HL-60 (cell line): ENCODE results near the gene FGF12.

Experiments
- DNase-seq, 2 experiments: peaks; one replicate each; pipeline ENCODE4 v3.0.0-alpha.2; 2010 to 2020; ENCODE audit warnings: low read depth in 1 of 2, low spot score in 1 of 2
- H3K27ac ChIP-seq: fragments of 250-450 bp; sonication (Bioruptor Pico); replicated peaks from 2 replicates; pipeline ENCODE4 v1.5.1; 2020; ENCODE audit warnings: mild to moderate bottlenecking, moderate library complexity
- H3K27me3 ChIP-seq: fragments of 250-450 bp; sonication (Bioruptor Pico); 2 replicates; pipeline ENCODE4 v1.5.1; 2021; ENCODE audit warnings: mild to moderate bottlenecking, moderate library complexity; ENCODE audit not compliant: insufficient read depth, poor library complexity, severe bottlenecking
- H3K4me3 ChIP-seq: replicated peaks from 2 replicates; pipeline ENCODE4 v1.5.1; 2011; ENCODE audit warnings: mild to moderate bottlenecking, control low read depth, low read length; ENCODE audit not compliant: insufficient read depth
- GABPA ChIP-seq: IDR thresholded peaks from 2 replicates; pipeline ENCODE4 v1.6.1; 2012; ENCODE audit warnings: low read depth
- POLR2AphosphoS5 ChIP-seq: IDR thresholded peaks from 2 replicates; pipeline ENCODE4 v1.6.1; 2012; ENCODE audit warnings: low read depth
- SPI1 ChIP-seq: IDR thresholded peaks from 2 replicates; pipeline ENCODE4 v1.6.1; 2012; ENCODE audit warnings: low read depth, mild to moderate bottlenecking, borderline replicate concordance
- TF ChIP-seq, protein P1 (sequence below): IDR thresholded peaks from 2 replicates; pipeline ENCODE4 v1.6.1; 2012; ENCODE audit warnings: low read depth; ENCODE audit not compliant: insufficient replicate concordance
- TF ChIP-seq, protein P2 (sequence below): IDR thresholded peaks from one replicate; pipeline ENCODE4 v1.5.1; 2011; ENCODE audit warnings: low read length, control low read depth, inconsistent platforms; ENCODE audit not compliant: insufficient read depth

The FGF12 gene

DNA sequence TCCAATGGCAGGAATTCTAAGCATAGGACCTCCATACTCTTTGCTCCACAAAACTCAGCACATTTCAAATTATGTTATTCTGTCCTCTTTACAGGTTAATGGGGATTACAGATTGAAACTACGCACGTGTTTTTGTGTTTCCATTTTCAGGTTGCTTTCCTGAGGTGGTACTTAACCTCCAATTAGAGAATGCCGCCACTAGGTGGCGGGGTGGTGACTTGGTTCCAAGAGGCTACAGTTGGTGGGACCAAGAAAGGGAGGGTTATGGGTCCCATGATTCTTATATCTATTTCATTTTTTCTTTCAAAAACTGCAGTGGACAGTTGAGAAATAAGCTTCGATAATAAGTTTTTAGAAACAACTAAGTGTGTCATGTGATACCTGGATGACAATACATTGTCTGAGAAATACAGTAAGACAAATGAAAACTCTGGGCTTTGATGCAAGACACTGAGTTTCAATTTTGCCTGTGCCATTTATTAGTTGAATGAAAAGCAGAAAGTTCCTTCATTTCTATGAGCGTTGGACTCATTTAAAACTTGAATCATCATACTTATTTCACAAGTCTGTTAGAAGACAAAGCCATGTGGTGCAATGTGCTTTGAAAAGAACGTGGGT, 539.0 kb downstream of the FGF12 start:
- H3K4me3 ChIP-seq = no peak overlapping the region
- DNase-seq = peak; percentile 23 to 26
- no peak for TF ChIP-seq SPI1
- TF ChIP-seq, protein P1, sequence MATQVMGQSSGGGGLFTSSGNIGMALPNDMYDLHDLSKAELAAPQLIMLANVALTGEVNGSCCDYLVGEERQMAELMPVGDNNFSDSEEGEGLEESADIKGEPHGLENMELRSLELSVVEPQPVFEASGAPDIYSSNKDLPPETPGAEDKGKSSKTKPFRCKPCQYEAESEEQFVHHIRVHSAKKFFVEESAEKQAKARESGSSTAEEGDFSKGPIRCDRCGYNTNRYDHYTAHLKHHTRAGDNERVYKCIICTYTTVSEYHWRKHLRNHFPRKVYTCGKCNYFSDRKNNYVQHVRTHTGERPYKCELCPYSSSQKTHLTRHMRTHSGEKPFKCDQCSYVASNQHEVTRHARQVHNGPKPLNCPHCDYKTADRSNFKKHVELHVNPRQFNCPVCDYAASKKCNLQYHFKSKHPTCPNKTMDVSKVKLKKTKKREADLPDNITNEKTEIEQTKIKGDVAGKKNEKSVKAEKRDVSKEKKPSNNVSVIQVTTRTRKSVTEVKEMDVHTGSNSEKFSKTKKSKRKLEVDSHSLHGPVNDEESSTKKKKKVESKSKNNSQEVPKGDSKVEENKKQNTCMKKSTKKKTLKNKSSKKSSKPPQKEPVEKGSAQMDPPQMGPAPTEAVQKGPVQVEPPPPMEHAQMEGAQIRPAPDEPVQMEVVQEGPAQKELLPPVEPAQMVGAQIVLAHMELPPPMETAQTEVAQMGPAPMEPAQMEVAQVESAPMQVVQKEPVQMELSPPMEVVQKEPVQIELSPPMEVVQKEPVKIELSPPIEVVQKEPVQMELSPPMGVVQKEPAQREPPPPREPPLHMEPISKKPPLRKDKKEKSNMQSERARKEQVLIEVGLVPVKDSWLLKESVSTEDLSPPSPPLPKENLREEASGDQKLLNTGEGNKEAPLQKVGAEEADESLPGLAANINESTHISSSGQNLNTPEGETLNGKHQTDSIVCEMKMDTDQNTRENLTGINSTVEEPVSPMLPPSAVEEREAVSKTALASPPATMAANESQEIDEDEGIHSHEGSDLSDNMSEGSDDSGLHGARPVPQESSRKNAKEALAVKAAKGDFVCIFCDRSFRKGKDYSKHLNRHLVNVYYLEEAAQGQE = no peak
- TF ChIP-seq GABPA = no peak
- TF ChIP-seq, protein P2, sequence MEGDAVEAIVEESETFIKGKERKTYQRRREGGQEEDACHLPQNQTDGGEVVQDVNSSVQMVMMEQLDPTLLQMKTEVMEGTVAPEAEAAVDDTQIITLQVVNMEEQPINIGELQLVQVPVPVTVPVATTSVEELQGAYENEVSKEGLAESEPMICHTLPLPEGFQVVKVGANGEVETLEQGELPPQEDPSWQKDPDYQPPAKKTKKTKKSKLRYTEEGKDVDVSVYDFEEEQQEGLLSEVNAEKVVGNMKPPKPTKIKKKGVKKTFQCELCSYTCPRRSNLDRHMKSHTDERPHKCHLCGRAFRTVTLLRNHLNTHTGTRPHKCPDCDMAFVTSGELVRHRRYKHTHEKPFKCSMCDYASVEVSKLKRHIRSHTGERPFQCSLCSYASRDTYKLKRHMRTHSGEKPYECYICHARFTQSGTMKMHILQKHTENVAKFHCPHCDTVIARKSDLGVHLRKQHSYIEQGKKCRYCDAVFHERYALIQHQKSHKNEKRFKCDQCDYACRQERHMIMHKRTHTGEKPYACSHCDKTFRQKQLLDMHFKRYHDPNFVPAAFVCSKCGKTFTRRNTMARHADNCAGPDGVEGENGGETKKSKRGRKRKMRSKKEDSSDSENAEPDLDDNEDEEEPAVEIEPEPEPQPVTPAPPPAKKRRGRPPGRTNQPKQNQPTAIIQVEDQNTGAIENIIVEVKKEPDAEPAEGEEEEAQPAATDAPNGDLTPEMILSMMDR = peak; percentile 33
- no peak for TF ChIP-seq POLR2AphosphoS5
- H3K27ac ChIP-seq = no peak overlapping the region
- no peaks in the 10 kb centered on the region for H3K27me3 ChIP-seq

DNA sequence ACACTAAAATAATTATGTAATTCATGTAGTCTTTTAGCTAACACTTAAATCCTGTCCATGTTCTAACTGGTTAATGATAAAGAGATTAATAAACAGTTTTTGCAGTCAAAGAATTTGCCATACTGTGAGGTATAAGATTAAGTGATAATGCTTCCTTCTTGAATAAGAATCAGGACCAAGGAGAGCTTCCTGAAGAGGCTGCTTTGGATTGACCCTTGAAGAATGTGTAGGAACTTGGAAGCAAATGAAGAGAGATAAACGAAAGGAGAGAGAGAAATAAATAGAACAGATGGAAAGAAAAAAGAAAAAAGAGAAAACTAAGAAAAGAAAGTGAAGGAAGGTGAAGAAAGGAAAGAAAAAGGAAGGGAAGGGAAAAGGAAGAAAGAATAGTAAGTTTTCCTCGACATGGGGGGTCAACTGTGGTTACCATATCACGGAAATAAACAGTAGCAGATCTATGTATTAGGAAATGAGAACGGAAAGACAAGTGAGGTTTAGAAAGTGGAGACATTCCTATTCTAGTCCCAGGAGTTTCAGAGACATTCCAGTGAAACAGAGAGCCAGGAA, 539.8 kb downstream of the FGF12 start:
- H3K27ac ChIP-seq = no peak overlapping the region
- no peaks in the 10 kb centered on the region for H3K27me3 ChIP-seq
- no peak overlapping the region for H3K4me3 ChIP-seq
- no peak for TF ChIP-seq SPI1
- TF ChIP-seq, protein P1 = peak; percentile 87
- no peak for DNase-seq

DNA sequence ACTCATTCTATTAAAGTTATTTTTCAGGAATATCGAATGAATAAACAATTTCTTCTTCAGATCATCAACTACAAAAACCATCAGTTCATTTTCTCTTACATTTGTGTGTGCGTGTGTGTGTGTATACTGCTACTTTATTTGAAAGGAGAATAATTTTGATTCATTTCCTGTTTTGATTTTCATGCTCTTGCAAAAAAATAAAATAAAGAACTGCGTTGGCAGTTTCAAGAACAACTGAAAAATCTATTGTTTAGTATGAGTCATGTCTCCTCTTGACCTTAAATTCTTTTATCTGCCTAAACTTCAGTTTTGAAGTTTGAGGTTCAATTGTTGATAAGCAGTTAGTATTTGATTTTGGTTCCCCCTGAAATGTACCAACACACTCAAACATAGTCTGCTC, 540.8 kb downstream of the FGF12 start:
- no peak for DNase-seq
- H3K27ac ChIP-seq = no peak overlapping the region

More for the DNA sequence above, 540.8 kb downstream of the FGF12 start:
- TF ChIP-seq, protein P2 = no peak
- TF ChIP-seq POLR2AphosphoS5 = no peak
- TF ChIP-seq SPI1 = no peak
- TF ChIP-seq GABPA = no peak
- TF ChIP-seq, protein P1 = no peak
- no peaks in the 10 kb centered on the region for H3K27me3 ChIP-seq
- no peak overlapping the region for H3K4me3 ChIP-seq
